Activated CD4-positive, alpha-beta T cell treated with anti-CD3 and anti-CD28 coated beads for 36 hours (primary cell): ENCODE results near the gene ELOB. TPM values are rescaled to one million over a fixed set of nuclear protein-coding genes. Genes with fewer than 3 reads are reported as not detected.

Experiments
- ATAC-seq: fragments of 200-7000 bp; cut with Tn5 transposase; one replicate; pipeline ENCODE4 v1.10.0; 2021; ENCODE audit warnings: mild to moderate bottlenecking, moderate library complexity
- CTCF ChIA-PET: fragments of 350-600 bp; sonication (Branson Sonifier 250); formaldehyde crosslinking; loops from one replicate; lab custom pipeline; 2021; ENCODE audit warnings: antibody characterized with exemption; lab: Charles Lee
- POLR2A ChIA-PET: fragments of 350-600 bp; sonication (Branson Sonifier 250); formaldehyde crosslinking; loops from one replicate; lab custom pipeline; 2021; ENCODE audit warnings: antibody characterized with exemption, inconsistent platforms; lab: Charles Lee
- DNase-seq: peaks from one replicate; pipeline ENCODE4 v3.0.0-alpha.2; 2020
- H3K27ac Mint-ChIP-seq: one replicate; pipeline ENCODE4 v1.8.0; 2021; ENCODE audit warnings: mixed read lengths
- H3K27me3 Mint-ChIP-seq: one replicate; pipeline ENCODE4 v1.8.0; 2021; ENCODE audit warnings: mixed read lengths
- H3K36me3 Mint-ChIP-seq: one replicate; pipeline ENCODE4 v1.8.0; 2021; ENCODE audit warnings: low read depth, mixed read lengths
- H3K4me1 Mint-ChIP-seq: one replicate; pipeline ENCODE4 v1.8.0; 2021; ENCODE audit warnings: mixed read lengths
- H3K4me3 Mint-ChIP-seq: one replicate; pipeline ENCODE4 v1.8.0; 2021; ENCODE audit warnings: mild to moderate bottlenecking, moderate library complexity, mixed read lengths
- H3K9me3 Mint-ChIP-seq: one replicate; pipeline ENCODE4 v1.8.0; 2021; ENCODE audit warnings: low read depth, mixed read lengths
- intact Hi-C, 2 experiments: fragments of 100-400 bp; cut with DNase I in 1 of 2; cut with micrococcal nuclease in 1 of 2; formaldehyde crosslinking; loops; one replicate each; pipeline versions ENCODE4 v1.14.2 to v1.15.1; 2022 to 2024; cut with DNase I, micrococcal nuclease
- total RNA-seq, 2 experiments: library from RNA; stranded (reverse); gene quantifications; one replicate each; pipeline ENCODE4 v1.2.3, GENCODE V29; 2021

The ELOB gene
- total RNA-seq, 2 experiments from 2014 or later, result 268 to 269 TPM

DNA sequence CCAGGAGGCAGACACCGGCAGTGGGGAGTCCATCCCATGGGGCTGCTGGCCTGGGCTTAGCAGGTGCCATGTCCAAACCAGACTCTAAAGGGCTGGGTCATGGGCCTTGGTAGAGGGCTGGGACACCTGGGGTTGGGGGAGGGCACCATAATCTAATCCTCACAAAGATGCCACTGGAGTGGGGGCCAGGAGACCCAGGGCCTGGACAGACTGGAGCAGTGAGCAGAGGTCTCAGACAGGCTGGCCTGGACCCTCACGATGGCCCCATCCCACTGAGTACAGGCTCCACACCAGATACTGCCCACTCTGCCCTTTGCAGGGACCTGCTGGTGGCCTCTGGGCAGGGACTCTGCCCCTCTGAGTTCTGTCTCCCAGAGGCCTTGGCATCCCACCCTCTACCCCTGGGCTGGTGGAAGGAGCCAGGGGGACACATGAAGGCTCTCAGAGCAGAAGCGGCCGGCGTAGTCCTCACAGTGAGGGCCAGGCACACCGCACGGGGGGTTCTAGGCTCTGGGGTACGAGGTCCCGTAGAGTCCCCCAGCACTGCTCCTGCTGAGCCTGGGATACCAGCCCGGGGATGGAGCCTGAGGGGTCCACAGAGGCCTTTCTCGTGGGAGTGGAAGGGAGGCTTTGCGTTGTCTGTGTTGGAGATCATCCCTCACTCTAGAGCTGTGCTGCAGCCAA, 34.6 kb downstream of the ELOB start:
- CTCF ChIA-PET, result interaction anchor here (0.6 kb wide), 1 partner anchor 1394 kb away, joined by 3 read pairs; no protein-coding TSS in a partner anchor
- intact Hi-C loops, result no loop called here
- Mint-ChIP-seq H3K4me3 (no peak overlapping the region), H3K36me3 (no peaks in the 10 kb centered on the region), H3K27me3 (no peaks in the 10 kb centered on the region), H3K27ac (no peak overlapping the region), H3K9me3 (no peaks in the 10 kb centered on the region), H3K4me1 (no peaks in the 10 kb centered on the region)
- DNase-seq (no peak), ATAC-seq (no peak)
- POLR2A ChIA-PET, result no interaction called here

GRCh38 chr16:2741168-2741567, 35.9 kb downstream of the ELOB start:
- POLR2A ChIA-PET, result interaction anchor here (0.7 kb wide), 1 partner anchor 27 kb away, joined by 5 read pairs; no protein-coding TSS in a partner anchor
- no peak for ATAC-seq
- no peaks in the 10 kb centered on the region for H3K36me3 Mint-ChIP-seq

GRCh38 chr16:2740476-2740875, 36.6 kb downstream of the ELOB start:
- no peak overlapping the region for H3K27ac Mint-ChIP-seq
- no peak for ATAC-seq
- no peaks in the 10 kb centered on the region for H3K4me1 Mint-ChIP-seq
- ChIA-PET POLR2A (no interaction called here), CTCF (no interaction called here)
- intact Hi-C loops, result no loop called here
- H3K36me3 Mint-ChIP-seq, result no peaks in the 10 kb centered on the region
- H3K9me3 Mint-ChIP-seq, result no peaks in the 10 kb centered on the region
- no peak overlapping the region for H3K4me3 Mint-ChIP-seq
- no peaks in the 10 kb centered on the region for H3K27me3 Mint-ChIP-seq
- DNase-seq, result no peak

More at GRCh38 chr16:2741168-2741567, 35.9 kb downstream of the ELOB start:
- Mint-ChIP-seq H3K4me3 (no peak overlapping the region), H3K4me1 (no peaks in the 10 kb centered on the region), H3K27ac (no peak overlapping the region), H3K9me3 (no peaks in the 10 kb centered on the region), H3K27me3 (no peaks in the 10 kb centered on the region)
- intact Hi-C loops, result no loop called here
- no peak for DNase-seq
- CTCF ChIA-PET, result no interaction called here

- intact Hi-C loops, result no loop called here
- CTCF ChIA-PET, result no interaction called here
- Mint-ChIP-seq H3K9me3 (no peaks in the 10 kb centered on the region), H3K36me3 (no peaks in the 10 kb centered on the region), H3K4me3 (no peak overlapping the region), H3K27ac (no peak overlapping the region), H3K27me3 (peaks cover 1% of the 10 kb centered on the region), H3K4me1 (no peaks in the 10 kb centered on the region)
- no peak for ATAC-seq
- DNase-seq, result no peak
- POLR2A ChIA-PET, result no interaction called here
These were observed 37.3 kb downstream of the ELOB start for GRCh38 chr16:2739625-2740430.

DNA sequence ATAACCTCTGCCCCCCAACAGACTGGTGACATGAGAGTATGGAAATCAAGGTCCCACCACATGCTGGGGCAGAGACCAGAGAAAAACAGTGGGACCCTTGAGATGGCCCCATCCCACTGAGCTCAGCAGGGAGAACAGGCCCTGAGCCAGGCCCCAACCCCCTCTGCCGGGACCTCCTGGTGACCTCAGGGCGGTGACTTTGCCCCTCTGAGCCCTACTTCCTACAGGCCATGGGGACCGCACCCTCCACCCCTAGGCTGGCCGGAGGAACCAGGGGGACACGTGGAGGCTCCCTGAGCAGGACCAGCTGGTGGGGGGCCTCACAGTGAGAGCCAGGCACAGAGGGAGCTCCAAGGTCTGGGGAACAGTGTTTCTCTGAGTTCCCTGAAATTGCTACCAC, 38.5 kb downstream of the ELOB start:
- DNase-seq (no peak), ATAC-seq (no peak)
- ChIA-PET POLR2A (interaction anchor here (1.4 kb wide), 1 partner anchor 22 kb away, joined by 5 read pairs; no protein-coding TSS in a partner anchor), CTCF (no interaction called here)
- Mint-ChIP-seq H3K4me3 (no peak overlapping the region), H3K27me3 (peaks cover 1% of the 10 kb centered on the region), H3K36me3 (no peaks in the 10 kb centered on the region), H3K9me3 (no peaks in the 10 kb centered on the region), H3K4me1 (no peaks in the 10 kb centered on the region), H3K27ac (no peak overlapping the region)
- intact Hi-C loops, result no loop called here

DNA sequence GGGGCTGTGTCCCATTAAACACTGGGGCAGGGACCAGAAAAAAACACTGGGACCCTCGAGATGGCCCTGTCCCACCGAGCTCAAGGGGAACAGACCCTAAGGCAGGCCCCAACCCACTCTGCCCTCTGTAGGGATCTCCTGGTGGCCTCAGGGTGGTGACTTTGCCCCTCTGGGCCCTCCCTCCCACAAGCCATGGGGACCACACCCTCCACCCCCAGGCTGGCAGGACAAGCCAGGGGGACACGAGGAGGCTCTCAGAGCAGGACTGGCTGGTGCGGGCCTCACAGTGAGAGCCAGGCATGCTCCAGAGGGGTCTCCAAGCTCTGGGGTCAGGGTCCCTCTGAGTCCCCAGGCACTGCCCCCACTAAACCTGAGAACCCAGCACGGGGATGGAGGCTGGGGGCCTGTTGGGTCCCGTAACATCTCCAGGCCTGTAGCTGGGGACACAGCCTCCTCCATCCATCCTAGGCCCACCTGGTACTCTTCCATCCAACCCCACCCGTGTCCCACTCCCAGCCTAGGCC, 39.1 kb downstream of the ELOB start:
- intact Hi-C loops, result no loop called here
- no peak overlapping the region for H3K4me3 Mint-ChIP-seq
- no peaks in the 10 kb centered on the region for H3K4me1 Mint-ChIP-seq
- peaks cover 1% of the 10 kb centered on the region for H3K27me3 Mint-ChIP-seq
- ChIA-PET CTCF (no interaction called here), POLR2A (interaction anchor here (0.6 to 1.4 kb wide), 2 partner anchors 21 to 34 kb away, joined by 4 to 5 read pairs; no protein-coding TSS in a partner anchor)
- DNase-seq (no peak), ATAC-seq (no peak)
- H3K36me3 Mint-ChIP-seq, result no peaks in the 10 kb centered on the region
- no peak overlapping the region for H3K27ac Mint-ChIP-seq
- H3K9me3 Mint-ChIP-seq, result no peaks in the 10 kb centered on the region

DNA sequence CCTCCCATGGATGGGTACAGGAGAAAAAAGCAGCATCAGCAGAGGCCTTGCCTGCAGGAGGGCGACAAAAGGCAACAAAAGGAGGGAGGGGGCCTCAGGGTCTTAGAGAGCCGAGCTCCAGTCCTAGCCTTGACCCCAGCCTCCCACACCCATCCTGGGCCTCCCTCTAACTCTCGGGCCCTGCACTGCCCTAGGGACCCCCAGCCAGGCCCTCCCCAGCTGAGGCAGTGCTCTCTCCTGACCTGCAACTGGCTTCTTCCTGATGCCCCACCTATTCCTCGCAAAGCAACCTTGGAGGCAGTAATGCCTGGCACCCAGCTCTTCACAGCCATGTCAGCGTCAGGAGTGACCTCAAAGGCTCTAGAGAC, 39.9 kb downstream of the ELOB start:
- CTCF ChIA-PET, result no interaction called here
- Mint-ChIP-seq H3K27ac (no peak overlapping the region), H3K9me3 (no peaks in the 10 kb centered on the region), H3K4me1 (no peaks in the 10 kb centered on the region), H3K27me3 (peaks cover 1% of the 10 kb centered on the region), H3K4me3 (no peak overlapping the region), H3K36me3 (no peaks in the 10 kb centered on the region)
- DNase-seq (no peak), ATAC-seq (no peak)
- intact Hi-C loops, result no loop called here
- POLR2A ChIA-PET, result interaction anchor here (0.6 to 1.4 kb wide), 3 partner anchors 20 to 675 kb away, joined by 3 to 5 read pairs (median 4); no protein-coding TSS in a partner anchor

DNA sequence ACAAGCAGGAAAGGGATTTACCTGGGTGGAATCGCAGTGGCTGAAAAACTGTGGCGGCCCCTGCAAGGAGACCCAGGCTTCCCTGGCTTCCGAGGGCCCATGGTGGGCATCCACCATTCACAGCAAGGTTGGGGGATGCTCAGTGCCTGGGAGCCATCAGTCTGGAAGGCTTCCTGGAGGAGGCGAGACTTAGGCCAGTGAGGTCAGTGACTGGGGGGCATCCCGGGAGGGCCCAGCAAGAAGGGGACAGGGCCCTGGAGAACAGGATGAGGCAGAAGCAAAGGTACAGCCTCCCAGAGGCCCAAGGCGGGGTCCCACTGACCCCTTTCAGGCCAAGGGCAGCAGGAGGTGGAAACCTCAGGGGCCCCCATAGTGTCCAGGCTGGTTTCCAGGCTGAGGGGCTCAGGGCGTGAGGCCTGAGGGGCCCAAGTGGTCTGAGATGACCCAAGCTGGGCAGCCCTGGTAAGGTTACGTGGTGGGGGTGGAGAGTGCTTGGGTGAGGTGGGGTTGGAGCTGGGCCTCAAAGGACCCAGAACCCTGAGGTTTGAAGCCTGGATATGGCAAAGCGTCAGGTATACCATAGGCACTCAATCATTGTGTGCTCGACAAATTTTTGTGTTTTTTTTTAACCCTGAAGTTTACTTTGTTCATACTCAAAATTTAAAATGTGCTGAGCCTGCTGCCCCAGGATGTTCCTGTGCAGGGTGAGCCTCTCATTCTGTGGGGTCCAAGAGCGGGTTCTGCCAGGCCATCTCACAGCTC, 40.4 kb downstream of the ELOB start:
- POLR2A ChIA-PET, result interaction anchor here (0.6 to 0.7 kb wide), 2 partner anchors 12 to 674 kb away, joined by 3 read pairs; no protein-coding TSS in a partner anchor
- Mint-ChIP-seq H3K9me3 (no peaks in the 10 kb centered on the region), H3K27me3 (peaks cover 1% of the 10 kb centered on the region), H3K4me3 (no peak overlapping the region), H3K36me3 (no peaks in the 10 kb centered on the region), H3K4me1 (no peaks in the 10 kb centered on the region), H3K27ac (no peak overlapping the region)
- CTCF ChIA-PET, result no interaction called here
- intact Hi-C loops, result no loop called here
- DNase-seq (no peak), ATAC-seq (no peak)

DNA sequence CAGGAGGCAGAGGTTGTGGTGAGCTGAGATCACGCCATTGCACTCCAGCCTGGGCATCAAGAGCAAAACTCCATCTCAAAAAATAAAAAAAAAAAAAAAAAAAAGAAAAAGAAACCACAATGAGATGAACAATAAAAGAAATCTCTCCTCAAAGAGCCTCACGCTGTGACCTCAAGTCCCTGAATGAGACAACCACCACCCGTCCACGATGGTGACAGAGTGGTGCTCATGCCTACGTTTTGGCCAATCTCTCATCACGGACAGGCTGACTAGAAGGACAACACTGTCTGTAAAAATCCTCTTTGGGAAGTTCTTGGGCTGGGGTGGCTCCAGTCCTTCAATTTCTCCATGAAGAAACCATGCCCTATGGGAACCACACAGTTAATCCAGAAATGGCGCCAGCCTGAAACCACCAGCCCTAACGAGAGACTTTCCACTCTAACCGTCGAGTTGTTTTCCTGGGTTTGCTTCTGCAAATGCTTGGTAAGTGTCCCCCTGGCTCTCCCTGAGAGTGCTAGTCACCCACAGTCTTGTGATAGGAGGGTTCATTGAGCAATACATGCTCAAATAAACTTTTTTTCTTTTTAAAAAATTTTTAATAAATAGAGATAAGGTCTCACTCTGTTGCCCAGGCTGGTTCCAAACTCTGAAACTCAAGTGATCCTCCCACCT, 42.1 kb downstream of the ELOB start:
- intact Hi-C loops, result no loop called here
- POLR2A ChIA-PET, result no interaction called here
- Mint-ChIP-seq H3K27me3 (peaks cover 1% of the 10 kb centered on the region), H3K36me3 (no peaks in the 10 kb centered on the region), H3K4me1 (no peaks in the 10 kb centered on the region), H3K27ac (no peak overlapping the region), H3K9me3 (no peaks in the 10 kb centered on the region), H3K4me3 (no peak overlapping the region)
- CTCF ChIA-PET, result interaction anchor here (0.6 to 0.7 kb wide), 2 partner anchors 11 to 44 kb away, joined by 3 to 4 read pairs; no protein-coding TSS in a partner anchor
- no peak for DNase-seq
- ATAC-seq, result no peak

DNA sequence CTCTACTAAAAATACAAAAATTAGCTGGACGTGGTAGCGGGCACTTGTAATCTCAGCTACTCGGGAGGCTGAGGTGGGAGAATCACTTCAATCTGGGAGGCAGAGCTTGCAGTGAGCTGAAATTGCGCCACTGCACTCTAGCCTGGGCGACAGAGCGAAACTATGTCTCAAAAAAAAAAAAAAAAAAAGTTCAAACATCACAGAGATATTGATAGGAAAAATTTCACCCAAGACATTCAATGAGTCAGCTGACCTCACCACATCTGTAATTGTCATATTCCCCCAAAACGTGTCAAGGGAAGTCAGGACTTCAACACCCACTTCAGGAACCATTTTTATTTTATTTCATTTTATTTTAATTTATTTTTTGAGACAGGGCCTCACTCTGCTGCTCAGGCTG, 49.0 kb downstream of the ELOB start:
- Mint-ChIP-seq H3K27ac (no peak overlapping the region), H3K9me3 (no peaks in the 10 kb centered on the region), H3K4me1 (peaks cover 2% of the 10 kb centered on the region), H3K27me3 (peaks cover 9% of the 10 kb centered on the region), H3K4me3 (no peak overlapping the region), H3K36me3 (no peaks in the 10 kb centered on the region)
- ChIA-PET POLR2A (no interaction called here), CTCF (no interaction called here)
- ATAC-seq (peak; percentile 49), DNase-seq (no peak)
- intact Hi-C loops, result no loop called here

DNA sequence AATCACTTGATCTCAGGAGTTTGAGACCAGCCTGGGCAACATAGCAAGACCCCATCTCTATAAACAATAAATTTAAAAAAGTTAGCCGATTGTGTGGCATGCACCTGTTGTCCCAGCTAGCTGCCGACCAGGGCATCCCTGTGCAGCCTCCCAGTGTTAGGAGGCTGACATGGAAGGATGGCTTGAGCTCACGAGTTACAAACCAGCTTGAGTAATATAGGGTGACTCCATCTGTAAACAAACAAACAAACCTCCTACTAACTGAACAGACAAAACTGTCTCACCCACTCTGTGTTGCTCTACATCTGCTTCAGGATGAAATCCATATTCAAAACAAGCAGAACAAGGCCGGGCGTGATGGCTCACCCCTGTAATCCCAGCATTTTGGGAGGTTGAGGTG, 50.2 kb downstream of the ELOB start:
- Mint-ChIP-seq H3K27ac (no peak overlapping the region), H3K9me3 (no peaks in the 10 kb centered on the region), H3K27me3 (peaks cover 9% of the 10 kb centered on the region), H3K4me3 (no peak overlapping the region), H3K36me3 (no peaks in the 10 kb centered on the region), H3K4me1 (peaks cover 2% of the 10 kb centered on the region)
- ChIA-PET POLR2A (no interaction called here), CTCF (no interaction called here)
- DNase-seq (no peak), ATAC-seq (no peak)
- intact Hi-C loops, result no loop called here
